NCI-H1436 treated with DMSO at 0.1 percent for 48 hours (cell line): ENCODE measurements around the gene SERTAD2.

ENCODE experiments used
- DNase-seq: peaks from one replicate; lab custom pipeline; 2025; lab: John Stamatoyannopoulos, UW

The SERTAD2 gene

GRCh38 chr2:64581777-64582539 is 71.8 kb downstream of the SERTAD2 start:
- DNase-seq: no peak
